ENCODE data around the gene SMO. TPM values are rescaled to one million over a fixed set of nuclear protein-coding genes. Genes with fewer than 3 reads are reported as not detected.
"Not testable (repeated sequence)": the region's sequence is repeated elsewhere in the genome, so short reads cannot be mapped to it uniquely, and the experiment has no call there.

SMO gene
- total and polyA plus RNA-seq, 2 donors (not counting 1 experiment from before 2014, with no cell fraction given), result 0.39 to 1.4 TPM

DNA sequence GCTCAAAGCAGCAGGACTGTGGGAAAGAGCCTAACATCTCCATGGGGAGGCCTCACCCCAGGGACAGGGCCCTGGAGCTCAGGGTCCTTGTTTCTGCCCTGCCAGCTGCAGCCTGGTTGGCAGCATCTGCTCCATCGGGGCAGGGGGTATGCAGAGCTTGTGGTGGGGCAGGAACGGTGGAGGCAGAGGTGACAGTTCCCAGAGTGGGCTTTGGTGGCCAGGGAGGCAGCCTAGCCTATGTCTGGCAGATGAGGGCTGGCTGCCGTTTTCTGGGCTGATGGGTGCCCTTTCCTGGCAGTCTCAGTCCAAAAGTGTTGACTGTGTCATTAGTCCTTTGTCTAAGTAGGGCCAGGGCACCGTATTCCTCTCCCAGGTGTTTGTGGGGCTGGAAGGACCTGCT is 24.2 kb downstream of the SMO start:
- CTCF ChIA-PET, result interaction anchor here (0.9 to 6.8 kb wide), 5 partner anchors 9 to 329 kb away, joined by 3 to 62 read pairs (median 12); no protein-coding TSS in a partner anchor
- no peaks in the 10 kb centered on the region for H3K4me1 Mint-ChIP-seq

DNA sequence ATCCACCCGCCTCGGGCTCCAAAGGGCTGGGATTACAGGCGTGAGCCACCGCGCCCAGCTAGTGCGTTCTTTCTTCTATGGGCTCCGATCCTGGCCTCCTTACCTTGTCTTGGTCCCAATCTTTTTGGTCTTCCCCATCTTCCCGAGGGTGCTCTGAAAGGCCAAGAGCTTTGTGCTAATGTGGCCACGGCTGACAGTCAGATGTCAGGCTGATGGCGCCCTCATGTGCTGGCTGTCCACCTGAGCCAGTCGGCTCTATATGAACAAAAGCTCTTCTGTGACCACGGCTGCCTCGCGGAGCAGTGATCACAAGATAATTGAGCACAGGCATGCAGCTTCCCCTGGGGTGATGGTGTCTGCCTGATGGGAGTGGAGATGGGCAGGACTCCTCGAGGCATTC is 25.4 kb downstream of the SMO start:
- H4K20me1 ChIP-seq (ENCODE audit: control insufficient read depth, insufficient read depth, low read length, poor library complexity, severe bottlenecking), result no peaks in the 10 kb centered on the region
- peaks cover 0 to 7% of the 10 kb centered on the region in 2 donors for H3K4me1 ChIP-seq (ENCODE audit: control insufficient read depth in 2 of 2, insufficient read depth in 2 of 2, low read length in 2 of 2)
- Mint-ChIP-seq H3K4me1 (peaks cover 2% of the 10 kb centered on the region), H3K9me3 (ENCODE audit: insufficient read depth) (no peaks in the 10 kb centered on the region), H3K27me3 (peaks cover 4% of the 10 kb centered on the region), H3K27ac (no peak overlapping the region), H3K4me3 (no peak overlapping the region)
- no peak for TF ChIP-seq EZH2 (IDR thresholded peaks at IDR 0.05; ENCODE audit: borderline replicate concordance, insufficient read depth, low read depth, low read length, poor library complexity, severe bottlenecking)
- TF ChIP-seq, protein P1, sequence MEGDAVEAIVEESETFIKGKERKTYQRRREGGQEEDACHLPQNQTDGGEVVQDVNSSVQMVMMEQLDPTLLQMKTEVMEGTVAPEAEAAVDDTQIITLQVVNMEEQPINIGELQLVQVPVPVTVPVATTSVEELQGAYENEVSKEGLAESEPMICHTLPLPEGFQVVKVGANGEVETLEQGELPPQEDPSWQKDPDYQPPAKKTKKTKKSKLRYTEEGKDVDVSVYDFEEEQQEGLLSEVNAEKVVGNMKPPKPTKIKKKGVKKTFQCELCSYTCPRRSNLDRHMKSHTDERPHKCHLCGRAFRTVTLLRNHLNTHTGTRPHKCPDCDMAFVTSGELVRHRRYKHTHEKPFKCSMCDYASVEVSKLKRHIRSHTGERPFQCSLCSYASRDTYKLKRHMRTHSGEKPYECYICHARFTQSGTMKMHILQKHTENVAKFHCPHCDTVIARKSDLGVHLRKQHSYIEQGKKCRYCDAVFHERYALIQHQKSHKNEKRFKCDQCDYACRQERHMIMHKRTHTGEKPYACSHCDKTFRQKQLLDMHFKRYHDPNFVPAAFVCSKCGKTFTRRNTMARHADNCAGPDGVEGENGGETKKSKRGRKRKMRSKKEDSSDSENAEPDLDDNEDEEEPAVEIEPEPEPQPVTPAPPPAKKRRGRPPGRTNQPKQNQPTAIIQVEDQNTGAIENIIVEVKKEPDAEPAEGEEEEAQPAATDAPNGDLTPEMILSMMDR (IDR thresholded peaks at IDR 0.05), result no peak
- H3K79me2 ChIP-seq (ENCODE audit: control insufficient read depth, insufficient read depth, low read length), result peaks cover 3% of the 10 kb centered on the region
- ATAC-seq (ENCODE audit: low read depth) (no peak), DNase-seq (no peak)
- intact Hi-C loops (cut with micrococcal nuclease), result no loop called here
- H3K9ac ChIP-seq (ENCODE audit: low read length), result no peak overlapping the region
- no peaks in the 10 kb centered on the region for H3K36me3 ChIP-seq (replicated peaks in 1 of 2; ENCODE audit: control extremely low read depth in 1 of 2, control insufficient read depth in 1 of 2, extremely low read depth in 1 of 2, insufficient read depth in 2 of 2, low read length in 1 of 2)
- ChIA-PET POLR2A (interaction anchor here (0.6 kb wide), 1 partner anchor 535 kb away, joined by 3 read pairs; no protein-coding TSS in a partner anchor), CTCF (interaction anchor here (0.6 to 6.8 kb wide), 14 partner anchors 14 to 304 kb away, joined by 3 to 62 read pairs (median 3); partner anchors contain the start of gene KCP)
- H3K9me3 ChIP-seq (ENCODE audit: control extremely low read depth in 1 of 3, control insufficient read depth in 2 of 3, insufficient read depth in 1 of 3, low read length in 2 of 3), result peaks cover 0 to 7% (median 0%) of the 10 kb centered on the region in 3 donors
- no peak overlapping the region for H3K4me2 ChIP-seq (replicated peaks; ENCODE audit: low read depth, low read length, poor library complexity, severe bottlenecking)
- H3K27ac ChIP-seq (ENCODE audit: low read length in 2 of 2), result no peak overlapping the region
- H3K27me3 ChIP-seq (replicated peaks in 1 of 4; ENCODE audit: control extremely low read depth in 1 of 4, control insufficient read depth in 3 of 4, insufficient read depth in 4 of 4, low read length in 3 of 4), result no peaks in the 10 kb centered on the region
- H3K4me3 ChIP-seq (ENCODE audit: control extremely low read depth in 1 of 5, extremely low read depth in 1 of 5, insufficient read depth in 1 of 5, low read depth in 2 of 5, low read length in 4 of 5), result no peak overlapping the region
- 64% methylated on average over 15 of the region's 15 CpGs for WGBS (ENCODE audit: insufficient coverage)
- no peak overlapping the region for H2AFZ ChIP-seq (ENCODE audit: insufficient read depth, low read depth, low read length, poor library complexity, severe bottlenecking)

More for the DNA sequence above, 24.2 kb downstream of the SMO start:
- no peaks in the 10 kb centered on the region for H3K4me1 ChIP-seq (ENCODE audit: control insufficient read depth in 2 of 2, insufficient read depth in 2 of 2, low read length in 2 of 2)
- H4K20me1 ChIP-seq (ENCODE audit: control insufficient read depth, insufficient read depth, low read length, poor library complexity, severe bottlenecking), result no peaks in the 10 kb centered on the region
- Mint-ChIP-seq H3K27ac (no peak overlapping the region), H3K9me3 (ENCODE audit: insufficient read depth) (no peaks in the 10 kb centered on the region), H3K27me3 (no peaks in the 10 kb centered on the region), H3K4me3 (no peak overlapping the region)
- DNase-seq (no peak), ATAC-seq (ENCODE audit: low read depth) (no peak)
- 91% methylated on average over 4 of the region's 4 CpGs for WGBS (ENCODE audit: insufficient coverage)
- H3K36me3 ChIP-seq (replicated peaks in 1 of 2; ENCODE audit: control extremely low read depth in 1 of 2, control insufficient read depth in 1 of 2, extremely low read depth in 1 of 2, insufficient read depth in 2 of 2, low read length in 1 of 2), result no peaks in the 10 kb centered on the region
- H3K27me3 ChIP-seq (replicated peaks in 1 of 4; ENCODE audit: control extremely low read depth in 1 of 4, control insufficient read depth in 3 of 4, insufficient read depth in 4 of 4, low read length in 3 of 4), result no peaks in the 10 kb centered on the region
- H3K27ac ChIP-seq (ENCODE audit: low read length in 2 of 2), result no peak overlapping the region
- intact Hi-C loops (cut with micrococcal nuclease), result no loop called here
- TF ChIP-seq, protein P1 (IDR thresholded peaks at IDR 0.05), result no peak
- no peak for TF ChIP-seq EZH2 (IDR thresholded peaks at IDR 0.05; ENCODE audit: borderline replicate concordance, insufficient read depth, low read depth, low read length, poor library complexity, severe bottlenecking)
- H3K9ac ChIP-seq (ENCODE audit: low read length), result no peak overlapping the region
- POLR2A ChIA-PET, result no interaction called here
- no peak overlapping the region for H2AFZ ChIP-seq (ENCODE audit: insufficient read depth, low read depth, low read length, poor library complexity, severe bottlenecking)
- H3K4me2 ChIP-seq (replicated peaks; ENCODE audit: low read depth, low read length, poor library complexity, severe bottlenecking), result no peak overlapping the region
- H3K9me3 ChIP-seq (ENCODE audit: control extremely low read depth in 1 of 3, control insufficient read depth in 2 of 3, insufficient read depth in 1 of 3, low read length in 2 of 3), result peaks cover 0 to 7% (median 0%) of the 10 kb centered on the region in 3 donors
- no peak overlapping the region for H3K4me3 ChIP-seq (ENCODE audit: control extremely low read depth in 1 of 5, extremely low read depth in 1 of 5, insufficient read depth in 1 of 5, low read depth in 2 of 5, low read length in 4 of 5)
- no peaks in the 10 kb centered on the region for H3K79me2 ChIP-seq (ENCODE audit: control insufficient read depth, insufficient read depth, low read length)

DNA sequence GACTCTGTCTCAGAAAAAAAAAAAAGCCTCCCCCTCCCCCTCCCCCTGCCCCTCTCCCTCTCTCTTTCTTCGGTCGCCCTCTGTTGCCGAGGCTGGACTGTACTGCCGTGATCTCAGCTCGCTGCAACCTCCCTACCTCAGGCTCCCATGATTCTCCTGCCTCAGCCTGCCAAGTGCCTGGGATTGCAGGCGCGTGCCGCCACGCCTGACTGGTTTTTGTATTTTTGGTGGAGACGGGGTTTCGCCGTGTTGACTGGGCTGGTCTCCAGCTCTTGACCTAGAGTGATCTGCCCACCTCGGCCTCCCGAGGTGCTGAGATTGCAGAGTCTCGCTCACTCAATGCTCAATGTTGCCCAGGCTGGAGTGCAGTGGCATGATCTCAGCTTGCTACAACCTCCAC is 27.3 kb downstream of the SMO start:
- H3K27ac Mint-ChIP-seq, result peak overlapping the region; percentile 24
- intact Hi-C loops (cut with micrococcal nuclease); ATAC-seq (ENCODE audit: low read depth): not testable (repeated sequence)

More for the DNA sequence above, 27.3 kb downstream of the SMO start:
- H3K9me3 ChIP-seq (ENCODE audit: control extremely low read depth in 1 of 3, control insufficient read depth in 2 of 3, insufficient read depth in 1 of 3, low read length in 2 of 3); DNase-seq; H3K27ac ChIP-seq (ENCODE audit: low read length in 2 of 2); H3K36me3 ChIP-seq (replicated peaks in 1 of 2; ENCODE audit: control extremely low read depth in 1 of 2, control insufficient read depth in 1 of 2, extremely low read depth in 1 of 2, insufficient read depth in 2 of 2, low read length in 1 of 2); H4K20me1 ChIP-seq (ENCODE audit: control insufficient read depth, insufficient read depth, low read length, poor library complexity, severe bottlenecking); H3K4me3 Mint-ChIP-seq; H3K4me1 ChIP-seq (ENCODE audit: control insufficient read depth in 2 of 2, insufficient read depth in 2 of 2, low read length in 2 of 2); H3K4me2 ChIP-seq (replicated peaks; ENCODE audit: low read depth, low read length, poor library complexity, severe bottlenecking); H3K4me1 Mint-ChIP-seq; H3K27me3 ChIP-seq (replicated peaks in 1 of 4; ENCODE audit: control extremely low read depth in 1 of 4, control insufficient read depth in 3 of 4, insufficient read depth in 4 of 4, low read length in 3 of 4); H3K79me2 ChIP-seq (ENCODE audit: control insufficient read depth, insufficient read depth, low read length); H2AFZ ChIP-seq (ENCODE audit: insufficient read depth, low read depth, low read length, poor library complexity, severe bottlenecking); H3K4me3 ChIP-seq (ENCODE audit: control extremely low read depth in 1 of 5, extremely low read depth in 1 of 5, insufficient read depth in 1 of 5, low read depth in 2 of 5, low read length in 4 of 5); H3K27me3 Mint-ChIP-seq; H3K9ac ChIP-seq (ENCODE audit: low read length); H3K9me3 Mint-ChIP-seq (ENCODE audit: insufficient read depth): not testable (repeated sequence)
- CTCF ChIA-PET, result interaction anchor here (0.8 to 1.0 kb wide), 2 partner anchors 81 to 124 kb away, joined by 3 read pairs; no protein-coding TSS in a partner anchor
- WGBS (ENCODE audit: insufficient coverage), result 100% methylated on average over 6 of the region's 15 CpGs
- POLR2A ChIA-PET, result interaction anchor here (0.6 kb wide), 1 partner anchor 32 kb away, joined by 5 read pairs; no protein-coding TSS in a partner anchor
